ENCODE data around the gene NUMBL.

Gene NUMBL

DNA sequence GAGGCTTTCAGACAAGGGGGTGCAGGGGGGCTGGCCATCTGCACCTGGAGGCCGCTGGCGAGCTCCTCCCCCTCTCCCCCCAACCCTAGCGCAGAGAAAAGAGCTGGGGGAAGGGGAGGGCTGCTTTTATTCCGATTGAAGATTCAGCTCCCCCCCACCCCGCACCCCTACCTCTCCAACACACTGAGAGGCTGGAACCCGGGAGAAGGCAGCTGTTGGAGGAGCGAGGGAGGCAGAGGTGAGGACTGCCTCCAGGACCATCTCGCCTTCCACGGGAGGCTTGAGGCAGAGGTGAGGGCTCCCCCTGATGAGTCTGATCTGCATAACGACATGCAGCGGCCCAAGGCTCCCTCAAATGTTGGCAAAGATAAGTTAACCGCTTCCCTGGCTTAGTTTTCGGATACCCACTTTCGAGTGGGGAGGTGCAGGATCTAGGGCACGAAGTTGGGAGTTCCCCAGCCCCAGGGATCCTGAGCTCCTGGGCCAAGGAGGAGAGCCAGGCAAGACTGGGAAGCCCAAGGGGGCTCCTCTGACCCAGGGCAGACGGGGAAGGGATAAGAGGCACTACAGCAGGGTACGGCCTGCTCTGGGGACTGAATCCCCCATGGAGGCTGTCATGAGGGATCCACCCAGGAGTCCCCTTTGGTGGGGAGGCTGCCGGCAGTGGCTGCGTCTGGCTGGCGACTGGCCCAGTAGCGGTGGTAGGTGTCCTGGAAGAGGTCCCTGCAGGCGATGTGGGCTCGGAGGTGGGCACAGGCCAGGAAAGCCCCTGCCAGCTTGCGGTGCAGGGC lies 1.2 kb upstream of the NUMBL start:
- H3K36me3 ChIP-seq (ENCODE audit: control insufficient read depth in 1 of 2, insufficient read depth in 2 of 2, low read length in 2 of 2), result peaks cover 7 to 23% of the 10 kb centered on the region in 2 donors
- peak overlapping the region in 1 of 2 donors; percentile 78 for H3K4me3 ChIP-seq (ENCODE audit: low read depth in 1 of 2, low read length in 2 of 2)
- peak overlapping the region in 1 of 2 donors; percentile 57 for H3K9ac ChIP-seq (ENCODE audit: low read depth in 1 of 2, low read length in 2 of 2)

DNA sequence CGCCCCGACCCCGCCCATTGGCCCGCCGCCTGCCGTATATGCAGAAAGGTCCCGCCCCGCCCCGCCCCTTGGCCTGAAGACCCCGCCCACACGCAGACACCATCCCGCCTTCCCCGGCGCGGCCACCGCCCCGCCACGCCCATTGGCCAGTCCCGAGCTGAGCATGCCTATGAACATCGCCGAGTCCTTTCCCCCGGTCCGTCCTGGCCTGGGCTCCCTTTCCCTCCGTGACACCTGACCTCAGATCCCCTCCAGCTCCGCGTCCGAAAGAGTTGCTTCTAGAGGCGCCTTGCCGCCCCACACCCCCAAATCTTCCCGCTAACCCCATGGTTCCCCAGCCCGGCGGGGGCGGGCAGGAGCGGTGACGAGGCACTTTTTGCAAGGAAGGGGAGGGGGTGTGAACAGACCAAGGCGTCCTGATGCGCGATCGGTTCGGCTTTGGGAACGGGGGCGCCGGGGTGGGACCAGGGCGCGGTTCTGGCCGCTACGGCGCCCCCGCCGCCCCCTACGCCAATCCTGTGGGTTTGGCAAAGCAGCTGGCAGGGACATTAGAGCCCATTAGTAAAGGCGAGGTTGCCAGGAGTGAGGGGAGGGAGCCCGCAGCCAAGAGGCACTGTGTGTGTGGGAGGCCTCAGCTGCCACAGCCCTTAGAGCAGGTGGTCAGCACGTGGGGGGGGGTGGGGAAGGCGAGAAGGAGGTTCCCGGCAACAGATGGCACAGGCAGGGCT lies 406 bp upstream of the NUMBL start:
- Histone ChIP-seq H3K4me3 (ENCODE audit: low read depth in 1 of 2, low read length in 2 of 2) (peak overlapping the region; percentile 71 to 78), H3K9ac (ENCODE audit: low read depth in 1 of 2, low read length in 2 of 2) (peak overlapping the region; percentile 57), H3K36me3 (ENCODE audit: control insufficient read depth in 1 of 2, insufficient read depth in 2 of 2, low read length in 2 of 2) (peaks cover 6 to 27% of the 10 kb centered on the region in 2 donors), H3K27ac (ENCODE audit: low read depth, low read length) (peak overlapping the region; percentile 71), H3K27me3 (ENCODE audit: control insufficient read depth in 1 of 2, insufficient read depth in 2 of 2, low read length in 2 of 2) (no peaks in the 10 kb centered on the region), H3K9me3 (ENCODE audit: control insufficient read depth in 1 of 2, low read length in 2 of 2) (no peaks in the 10 kb centered on the region), H3K4me1 (ENCODE audit: control insufficient read depth in 1 of 2, insufficient read depth in 2 of 2, low read length in 2 of 2) (peaks cover 0 to 31% of the 10 kb centered on the region in 2 donors)

More for the DNA sequence above, 1.2 kb upstream of the NUMBL start:
- H3K9me3 ChIP-seq (ENCODE audit: control insufficient read depth in 1 of 2, low read length in 2 of 2), result no peaks in the 10 kb centered on the region
- H3K4me1 ChIP-seq (ENCODE audit: control insufficient read depth in 1 of 2, insufficient read depth in 2 of 2, low read length in 2 of 2), result peaks cover 0 to 31% of the 10 kb centered on the region in 2 donors
- H3K27me3 ChIP-seq (ENCODE audit: control insufficient read depth in 1 of 2, insufficient read depth in 2 of 2, low read length in 2 of 2), result no peaks in the 10 kb centered on the region
- H3K27ac ChIP-seq (ENCODE audit: low read depth, low read length), result peak overlapping the region; percentile 71

DNA sequence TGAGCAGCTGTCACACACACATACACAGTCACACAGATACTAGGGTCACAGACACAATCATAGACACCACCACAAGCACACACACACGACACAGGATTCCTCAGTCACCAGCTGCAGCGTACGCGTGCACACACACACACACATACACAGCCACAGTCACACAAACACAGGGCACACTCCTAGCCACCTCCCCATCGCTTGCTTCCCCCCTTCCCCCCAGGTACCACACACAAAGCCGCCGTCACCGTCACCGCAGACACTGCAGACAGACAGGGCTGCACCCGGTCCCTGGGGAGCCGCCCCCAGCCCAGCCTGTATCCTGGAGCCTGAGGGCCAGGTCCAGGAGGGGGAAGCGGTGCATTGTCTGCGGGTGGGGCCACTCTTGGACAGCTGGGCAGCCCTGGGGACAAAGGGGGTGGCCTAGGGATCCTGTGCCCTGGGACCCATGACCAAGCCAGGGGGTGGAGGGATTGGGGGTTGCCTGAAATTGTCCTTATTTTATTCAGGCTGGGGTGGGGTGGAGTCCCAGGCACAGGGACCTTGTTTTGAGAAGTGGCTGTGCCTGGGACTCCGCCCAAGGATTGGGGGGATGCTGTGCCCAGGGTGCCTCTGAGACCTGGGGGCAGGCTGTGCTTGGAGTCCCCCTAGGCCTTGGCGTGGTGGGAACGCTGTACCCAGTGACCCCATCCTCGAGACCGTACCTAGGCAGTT lies 957 bp downstream of the NUMBL start:
- Histone ChIP-seq H3K27me3 (ENCODE audit: control insufficient read depth in 1 of 2, insufficient read depth in 2 of 2, low read length in 2 of 2) (no peaks in the 10 kb centered on the region), H3K36me3 (ENCODE audit: control insufficient read depth in 1 of 2, insufficient read depth in 2 of 2, low read length in 2 of 2) (peaks cover 12 to 30% of the 10 kb centered on the region in 2 donors), H3K27ac (ENCODE audit: low read depth, low read length) (peak overlapping the region; percentile 51), H3K4me1 (ENCODE audit: control insufficient read depth in 1 of 2, insufficient read depth in 2 of 2, low read length in 2 of 2) (peaks cover 0 to 31% of the 10 kb centered on the region in 2 donors), H3K9me3 (ENCODE audit: control insufficient read depth in 1 of 2, low read length in 2 of 2) (no peaks in the 10 kb centered on the region), H3K9ac (ENCODE audit: low read depth in 1 of 2, low read length in 2 of 2) (peak overlapping the region; percentile 49 to 54), H3K4me3 (ENCODE audit: low read depth in 1 of 2, low read length in 2 of 2) (peak overlapping the region; percentile 58 to 68)

DNA sequence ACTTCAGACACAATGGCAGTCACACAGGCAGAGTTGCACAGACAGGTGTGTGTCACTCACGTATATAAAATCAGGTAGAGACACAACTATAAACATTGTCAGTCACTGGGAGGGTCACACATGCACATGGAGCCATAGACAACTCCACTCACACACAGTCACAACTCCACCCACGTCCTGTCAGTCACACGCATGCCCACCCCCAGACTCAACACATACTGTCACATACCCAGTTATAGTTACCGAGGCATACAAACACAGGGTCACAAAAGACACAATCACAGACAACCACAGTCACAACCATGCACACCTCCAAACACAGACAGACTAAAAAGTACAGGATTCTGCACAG lies 1.5 kb downstream of the NUMBL start:
- no peaks in the 10 kb centered on the region for H3K27me3 ChIP-seq (ENCODE audit: control insufficient read depth in 1 of 2, insufficient read depth in 2 of 2, low read length in 2 of 2)
- H3K36me3 ChIP-seq (ENCODE audit: control insufficient read depth in 1 of 2, insufficient read depth in 2 of 2, low read length in 2 of 2), result peaks cover 10 to 25% of the 10 kb centered on the region in 2 donors
- no peak overlapping the region for H3K27ac ChIP-seq (ENCODE audit: low read depth, low read length)
- peaks cover 0 to 31% of the 10 kb centered on the region in 2 donors for H3K4me1 ChIP-seq (ENCODE audit: control insufficient read depth in 1 of 2, insufficient read depth in 2 of 2, low read length in 2 of 2)
- H3K9me3 ChIP-seq (ENCODE audit: control insufficient read depth in 1 of 2, low read length in 2 of 2), result no peaks in the 10 kb centered on the region
- peak overlapping the region; percentile 49 to 54 for H3K9ac ChIP-seq (ENCODE audit: low read depth in 1 of 2, low read length in 2 of 2)
- peak overlapping the region; percentile 44 to 68 for H3K4me3 ChIP-seq (ENCODE audit: low read depth in 1 of 2, low read length in 2 of 2)

DNA sequence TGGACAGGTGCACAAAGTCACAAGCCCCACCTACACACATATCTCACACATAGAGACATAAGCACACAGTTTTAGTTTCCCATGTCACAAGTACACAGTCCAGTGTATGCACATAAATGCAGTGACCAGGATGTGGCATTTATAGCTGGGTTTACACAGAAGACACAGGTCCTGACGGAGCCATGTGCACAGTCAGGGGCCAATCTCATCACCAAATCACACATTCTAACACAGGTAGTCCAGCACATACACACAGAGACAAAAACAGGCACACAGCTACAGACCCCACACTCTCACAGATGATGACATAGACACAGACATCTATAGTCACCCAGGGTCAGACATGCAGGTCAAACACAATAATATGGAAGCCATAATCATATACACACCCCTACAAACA lies 2.1 kb downstream of the NUMBL start:
- Histone ChIP-seq H3K4me1 (ENCODE audit: control insufficient read depth in 1 of 2, insufficient read depth in 2 of 2, low read length in 2 of 2) (peaks cover 0 to 31% of the 10 kb centered on the region in 2 donors), H3K4me3 (ENCODE audit: low read depth in 1 of 2, low read length in 2 of 2) (peak overlapping the region; percentile 14 to 68), H3K27me3 (ENCODE audit: control insufficient read depth in 1 of 2, insufficient read depth in 2 of 2, low read length in 2 of 2) (no peaks in the 10 kb centered on the region), H3K36me3 (ENCODE audit: control insufficient read depth in 1 of 2, insufficient read depth in 2 of 2, low read length in 2 of 2) (peaks cover 10 to 22% of the 10 kb centered on the region in 2 donors), H3K27ac (ENCODE audit: low read depth, low read length) (no peak overlapping the region), H3K9ac (ENCODE audit: low read depth in 1 of 2, low read length in 2 of 2) (no peak overlapping the region), H3K9me3 (ENCODE audit: control insufficient read depth in 1 of 2, low read length in 2 of 2) (no peaks in the 10 kb centered on the region)

DNA sequence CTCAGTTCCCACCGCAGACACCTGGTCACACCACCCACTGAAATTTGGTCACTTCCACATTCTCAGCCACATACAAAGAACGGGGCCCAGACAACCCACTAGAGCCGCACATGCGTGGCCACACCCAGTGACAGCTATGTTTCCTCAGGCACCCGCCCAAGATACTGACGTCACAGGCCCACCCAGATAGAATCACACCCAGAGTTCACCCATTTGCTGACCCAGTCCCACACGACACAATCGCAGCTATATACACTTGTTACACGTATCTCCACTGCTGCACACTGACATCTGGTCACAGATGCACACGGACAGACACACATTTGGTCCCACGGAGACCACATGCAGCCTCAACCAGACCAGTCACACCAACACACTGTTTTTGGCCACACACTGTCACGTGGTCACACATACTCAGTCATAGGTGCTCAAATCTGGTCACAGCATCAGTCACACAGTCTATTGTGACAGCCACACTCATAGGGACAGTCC lies 2.9 kb downstream of the NUMBL start:
- Histone ChIP-seq H3K27me3 (ENCODE audit: control insufficient read depth in 1 of 2, insufficient read depth in 2 of 2, low read length in 2 of 2) (no peaks in the 10 kb centered on the region), H3K36me3 (ENCODE audit: control insufficient read depth in 1 of 2, insufficient read depth in 2 of 2, low read length in 2 of 2) (peaks cover 10 to 21% of the 10 kb centered on the region in 2 donors), H3K4me3 (ENCODE audit: low read depth in 1 of 2, low read length in 2 of 2) (peak overlapping the region; percentile 14 to 40), H3K9me3 (ENCODE audit: control insufficient read depth in 1 of 2, low read length in 2 of 2) (no peaks in the 10 kb centered on the region), H3K27ac (ENCODE audit: low read depth, low read length) (peak overlapping the region; percentile 2), H3K4me1 (ENCODE audit: control insufficient read depth in 1 of 2, insufficient read depth in 2 of 2, low read length in 2 of 2) (peaks cover 0 to 31% of the 10 kb centered on the region in 2 donors), H3K9ac (ENCODE audit: low read depth in 1 of 2, low read length in 2 of 2) (peak overlapping the region in 1 of 2 donors; percentile 9)

DNA sequence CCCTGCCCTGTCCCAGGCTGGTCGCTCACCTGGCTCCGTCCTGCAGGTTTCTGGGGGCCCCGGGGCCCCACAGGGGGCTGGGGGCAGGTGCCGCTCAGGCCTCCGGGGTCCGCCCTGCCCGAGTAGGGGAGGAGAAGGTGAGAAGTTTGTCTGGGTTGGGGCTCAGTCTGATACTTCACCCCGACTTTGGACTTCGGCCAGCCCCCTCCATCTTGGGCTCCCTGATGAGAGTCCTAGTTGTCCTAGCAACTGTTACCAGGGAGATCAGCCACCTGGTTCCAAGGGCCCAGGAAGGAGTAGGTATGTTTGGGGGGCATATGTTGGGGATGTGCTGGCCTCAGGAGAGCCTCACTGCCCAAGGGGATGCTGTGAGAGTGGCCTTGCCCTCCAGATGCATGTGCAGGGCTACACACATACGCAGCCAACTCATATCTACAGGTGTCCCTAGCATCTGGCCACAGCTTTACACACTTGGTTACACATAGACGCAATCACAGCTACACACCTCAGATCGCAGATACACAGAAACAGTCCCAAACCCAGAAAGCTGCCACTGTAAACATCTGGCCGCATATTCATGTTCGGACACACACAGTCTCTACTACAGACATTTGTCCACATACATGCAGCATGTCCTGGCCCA lies 3.4 kb downstream of the NUMBL start:
- no peak overlapping the region for H3K4me3 ChIP-seq (ENCODE audit: low read depth in 1 of 2, low read length in 2 of 2)
- peak overlapping the region; percentile 2 for H3K27ac ChIP-seq (ENCODE audit: low read depth, low read length)
- H3K9ac ChIP-seq (ENCODE audit: low read depth in 1 of 2, low read length in 2 of 2), result no peak overlapping the region
- H3K27me3 ChIP-seq (ENCODE audit: control insufficient read depth in 1 of 2, insufficient read depth in 2 of 2, low read length in 2 of 2), result no peaks in the 10 kb centered on the region
- H3K4me1 ChIP-seq (ENCODE audit: control insufficient read depth in 1 of 2, insufficient read depth in 2 of 2, low read length in 2 of 2), result peaks cover 0 to 31% of the 10 kb centered on the region in 2 donors
- peaks cover 13 to 23% of the 10 kb centered on the region in 2 donors for H3K36me3 ChIP-seq (ENCODE audit: control insufficient read depth in 1 of 2, insufficient read depth in 2 of 2, low read length in 2 of 2)
- H3K9me3 ChIP-seq (ENCODE audit: control insufficient read depth in 1 of 2, low read length in 2 of 2), result no peaks in the 10 kb centered on the region

DNA sequence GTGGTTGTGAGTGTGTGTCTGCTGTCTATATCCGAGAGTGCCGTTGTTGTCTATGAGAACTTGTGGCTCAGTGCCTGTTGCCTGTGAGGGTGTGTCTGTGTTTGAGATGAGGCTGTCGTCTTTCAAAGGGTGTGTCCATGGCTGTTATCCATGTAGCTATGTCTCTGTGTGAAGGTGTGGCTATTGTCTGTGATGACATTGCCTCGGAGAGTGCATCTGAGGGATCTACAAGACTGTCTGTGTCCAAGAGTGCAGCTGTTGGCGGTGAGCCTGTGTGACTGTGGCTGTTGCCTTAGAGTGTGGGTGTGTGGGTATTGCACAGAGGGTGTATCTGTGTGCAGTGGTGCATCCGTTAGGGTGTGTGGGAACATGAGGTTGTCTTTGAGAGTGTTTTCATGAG lies 4.9 kb downstream of the NUMBL start:
- Histone ChIP-seq H3K9me3 (ENCODE audit: control insufficient read depth in 1 of 2, low read length in 2 of 2) (no peaks in the 10 kb centered on the region), H3K9ac (ENCODE audit: low read depth in 1 of 2, low read length in 2 of 2) (no peak overlapping the region), H3K27me3 (ENCODE audit: control insufficient read depth in 1 of 2, insufficient read depth in 2 of 2, low read length in 2 of 2) (no peaks in the 10 kb centered on the region), H3K36me3 (ENCODE audit: control insufficient read depth in 1 of 2, insufficient read depth in 2 of 2, low read length in 2 of 2) (peaks cover 16 to 28% of the 10 kb centered on the region in 2 donors), H3K4me3 (ENCODE audit: low read depth in 1 of 2, low read length in 2 of 2) (no peak overlapping the region), H3K27ac (ENCODE audit: low read depth, low read length) (no peak overlapping the region), H3K4me1 (ENCODE audit: control insufficient read depth in 1 of 2, insufficient read depth in 2 of 2, low read length in 2 of 2) (peaks cover 0 to 25% of the 10 kb centered on the region in 2 donors)

DNA sequence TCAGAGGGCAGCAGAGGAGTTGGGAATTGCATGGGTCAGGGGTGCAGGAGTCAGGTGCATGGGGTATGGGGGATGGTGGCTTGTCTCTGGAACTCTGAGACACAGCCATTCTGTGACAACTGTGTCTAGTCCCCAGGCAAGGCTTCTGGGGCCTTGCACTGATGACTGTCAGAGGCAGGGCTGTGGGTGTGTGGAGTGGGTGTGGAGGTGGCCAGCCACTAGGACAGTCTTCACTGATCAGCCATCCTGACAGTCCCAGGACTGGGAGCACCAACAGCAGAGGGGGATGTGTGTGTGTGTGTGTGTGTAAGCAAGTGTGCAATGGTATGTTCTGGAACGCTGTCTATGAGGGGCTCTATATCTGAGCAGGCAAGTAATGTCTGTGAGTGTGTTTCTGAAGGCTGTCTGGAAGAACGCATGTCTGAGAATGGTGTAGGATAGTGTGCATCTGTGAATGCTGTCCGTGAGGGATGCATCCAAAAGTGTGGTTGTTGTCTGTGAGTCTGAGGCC lies 5.4 kb downstream of the NUMBL start:
- H3K9ac ChIP-seq (ENCODE audit: low read depth in 1 of 2, low read length in 2 of 2), result no peak overlapping the region
- H3K27ac ChIP-seq (ENCODE audit: low read depth, low read length), result no peak overlapping the region
- no peaks in the 10 kb centered on the region for H3K9me3 ChIP-seq (ENCODE audit: control insufficient read depth in 1 of 2, low read length in 2 of 2)
- H3K4me1 ChIP-seq (ENCODE audit: control insufficient read depth in 1 of 2, insufficient read depth in 2 of 2, low read length in 2 of 2), result peaks cover 0 to 24% of the 10 kb centered on the region in 2 donors
- peaks cover 16 to 28% of the 10 kb centered on the region in 2 donors for H3K36me3 ChIP-seq (ENCODE audit: control insufficient read depth in 1 of 2, insufficient read depth in 2 of 2, low read length in 2 of 2)
- H3K27me3 ChIP-seq (ENCODE audit: control insufficient read depth in 1 of 2, insufficient read depth in 2 of 2, low read length in 2 of 2), result no peaks in the 10 kb centered on the region
- H3K4me3 ChIP-seq (ENCODE audit: low read depth in 1 of 2, low read length in 2 of 2), result no peak overlapping the region
